Muscle of back (tissue), 13 donors: ENCODE measurements around the gene ZNF197. TPM values are rescaled to one million over a fixed set of nuclear protein-coding genes. Genes with fewer than 3 reads are reported as not detected.
"Not testable (repeated sequence)": the region's sequence is repeated elsewhere in the genome, so short reads cannot be mapped to it uniquely, and the experiment has no call there.

ENCODE experiments used
- DNase-seq, 3 donors: peaks; one replicate each; pipeline versions ENCODE4 v3.0.0 to v3.0.0-alpha.2; 2013
- long read RNA-seq, 9 donors: transcript quantifications; one replicate each; lab custom pipeline, GENCODE V29; 2026
- polyA plus RNA-seq, 10 donors: library from polyadenylated mRNA; unstranded; fragments of 120-200 nt; gene quantifications; one replicate each; pipeline ENCODE4 v1.2.1, GENCODE V29; 2013; ENCODE audit not compliant: insufficient read length in 10 of 10

Gene ZNF197
- 10 to 100 TPM; 13.7 to 21.9 (median 18.1) TPM for polyA plus RNA-seq
- long read RNA-seq, donor 1, partial matches to known transcripts = 0 of 3 reads
- long read RNA-seq, donor 1, other reads (novel, unspliced or antisense) = 0 of 3 reads
- long read RNA-seq, donor 2, partial matches to known transcripts = 0 of 2 reads
- long read RNA-seq, donor 2, other reads (novel, unspliced or antisense) = 0 of 2 reads
- long read RNA-seq, donor 3 = 0 reads
- long read RNA-seq, donor 4 = 0 reads
- long read RNA-seq, donor 5, full-length matches to known transcripts = 2 of 2 reads
- long read RNA-seq, donor 5, partial matches to known transcripts = 0 of 2 reads
- long read RNA-seq, donor 5, other reads (novel, unspliced or antisense) = 0 of 2 reads
- long read RNA-seq, donor 6, full-length matches to known transcripts = 2 of 2 reads
- long read RNA-seq, donor 6, partial matches to known transcripts = 0 of 2 reads
- long read RNA-seq, donor 6, other reads (novel, unspliced or antisense) = 0 of 2 reads
- long read RNA-seq, donor 7, partial matches to known transcripts = 0 of 2 reads
- long read RNA-seq, donor 7, other reads (novel, unspliced or antisense) = 0 of 2 reads
- long read RNA-seq, donor 8, partial matches to known transcripts = 0 of 1 reads
- long read RNA-seq, donor 8, other reads (novel, unspliced or antisense) = 0 of 1 reads
- long read RNA-seq, donor 9 = 0 reads

DNA sequence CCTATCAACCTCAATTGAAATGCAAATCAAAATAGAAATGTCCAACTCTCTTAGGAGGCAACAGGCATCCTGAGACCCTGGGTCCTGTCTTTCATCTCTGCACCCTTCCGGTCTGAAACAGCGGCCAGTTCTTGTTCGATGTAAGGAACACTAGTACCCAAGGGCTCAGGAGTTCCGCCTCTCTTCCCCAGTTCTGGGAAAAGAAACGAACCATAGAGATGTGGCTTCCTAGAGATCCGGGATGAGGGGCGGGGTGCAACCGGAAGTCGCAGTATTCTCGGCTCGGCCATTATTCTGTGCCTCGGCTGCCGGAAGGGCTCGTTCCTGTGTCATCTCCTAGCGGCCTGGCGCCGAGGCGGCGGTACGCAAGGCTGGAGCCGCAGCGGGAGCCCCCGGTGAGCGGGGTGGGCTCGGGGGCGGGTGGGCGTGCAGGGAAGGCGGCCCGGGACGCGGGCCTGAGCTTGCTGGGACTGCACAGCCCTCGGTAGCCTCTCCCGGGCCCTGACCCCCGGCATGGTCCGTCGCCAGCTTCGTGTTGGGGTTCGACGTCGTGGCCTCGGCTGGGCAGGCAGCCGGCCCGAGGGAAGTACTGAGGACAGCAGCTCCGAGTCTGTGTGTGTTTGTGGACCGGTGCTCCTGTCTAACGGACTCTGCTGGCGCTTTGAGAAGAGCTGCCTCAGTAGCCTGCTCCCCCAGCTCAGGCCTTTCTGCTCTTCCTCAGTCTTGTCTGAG lies at the start of gene ZNF197:
TSS of gene ZNF197 (plus strand) at position 288 of the 732 bp plus-strand sequence. CDS start 4,119 bp downstream, outside the sequence.
- peak; percentile 91 to 96 (median 92) for DNase-seq

DNA sequence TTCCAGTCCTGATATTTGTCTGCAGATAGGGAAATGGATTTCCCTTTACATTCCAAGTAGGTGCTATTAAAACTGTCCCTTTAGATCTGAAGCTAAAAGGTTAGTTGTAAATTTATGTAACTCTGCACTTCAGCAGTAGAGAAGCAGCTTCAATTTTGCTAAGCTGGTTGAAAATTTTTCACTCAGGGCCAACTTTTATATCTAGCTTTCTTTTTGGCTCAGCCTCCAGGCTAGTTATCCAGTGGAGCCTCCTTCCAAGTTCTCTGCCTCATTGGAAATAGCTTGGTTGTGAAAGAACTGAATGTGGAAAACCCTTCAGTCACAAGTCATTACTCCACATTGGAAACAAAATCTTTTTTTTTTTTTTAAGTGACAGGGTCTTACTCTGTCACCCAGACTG lies 48.2 kb upstream of the ZNF197 start:
- peak in 2 of 3 donors; percentile 31 to 60 for DNase-seq

GRCh38 chr3:44577354-44577952 lies 47.4 kb upstream of the ZNF197 start:
- DNase-seq = not testable (repeated sequence)

DNA sequence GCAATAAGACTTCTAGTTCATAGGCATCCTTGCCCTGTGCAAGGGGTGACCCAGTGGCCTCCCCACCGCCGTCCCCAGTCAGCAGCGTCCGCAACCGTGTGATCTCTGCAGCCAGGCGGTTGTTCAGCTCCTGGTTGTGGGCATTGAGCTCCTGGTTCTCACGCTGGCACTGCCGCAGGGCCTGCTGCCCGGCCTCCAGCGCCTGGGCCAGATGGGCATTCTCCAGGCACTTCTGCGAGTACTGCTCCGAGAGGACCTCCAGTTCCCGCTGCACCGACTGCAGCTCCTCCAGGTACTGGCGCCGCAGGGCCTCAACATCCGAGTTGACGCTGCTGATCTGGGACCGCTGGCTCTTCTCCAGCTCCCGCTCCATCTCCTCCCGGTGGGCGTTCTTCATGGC lies 46.5 kb upstream of the ZNF197 start:
- DNase-seq = not testable (repeated sequence)

DNA sequence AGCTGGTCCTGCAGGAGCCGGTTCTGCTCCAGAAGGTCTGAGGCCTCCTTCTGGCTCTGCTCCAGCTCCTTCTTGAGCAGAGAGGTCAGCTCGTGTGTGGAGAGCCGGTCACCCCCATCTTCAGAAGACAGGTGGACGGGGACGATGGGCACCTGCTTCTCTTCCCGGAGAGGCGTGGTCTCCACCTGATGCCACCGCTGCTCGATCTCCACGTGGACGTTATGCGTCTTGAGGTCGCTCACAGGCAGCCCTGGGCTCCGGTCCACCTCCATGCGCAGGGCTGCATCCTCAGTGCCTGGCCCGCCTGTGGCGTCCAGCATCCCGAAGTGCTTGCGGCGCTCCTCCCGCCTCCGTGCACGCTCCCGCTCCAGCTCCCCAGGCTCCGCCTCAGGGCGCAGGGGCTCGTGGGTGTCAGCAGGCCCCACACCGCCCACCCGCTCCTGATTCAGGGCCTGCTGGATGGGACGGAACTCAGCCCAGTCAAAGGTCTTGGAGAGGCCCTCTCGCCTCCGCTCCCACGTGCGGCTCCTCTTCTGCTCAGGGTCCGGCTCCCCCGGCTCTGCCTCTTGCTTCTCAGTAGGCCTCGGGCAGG lies 45.8 kb upstream of the ZNF197 start:
- DNase-seq = not testable (repeated sequence)

GRCh38 chr3:44579749-44580148 lies 45.1 kb upstream of the ZNF197 start:
- DNase-seq = not testable (repeated sequence)

- not testable (repeated sequence) for DNase-seq
Observed at GRCh38 chr3:44580971-44581370, 43.9 kb upstream of the ZNF197 start.

DNA sequence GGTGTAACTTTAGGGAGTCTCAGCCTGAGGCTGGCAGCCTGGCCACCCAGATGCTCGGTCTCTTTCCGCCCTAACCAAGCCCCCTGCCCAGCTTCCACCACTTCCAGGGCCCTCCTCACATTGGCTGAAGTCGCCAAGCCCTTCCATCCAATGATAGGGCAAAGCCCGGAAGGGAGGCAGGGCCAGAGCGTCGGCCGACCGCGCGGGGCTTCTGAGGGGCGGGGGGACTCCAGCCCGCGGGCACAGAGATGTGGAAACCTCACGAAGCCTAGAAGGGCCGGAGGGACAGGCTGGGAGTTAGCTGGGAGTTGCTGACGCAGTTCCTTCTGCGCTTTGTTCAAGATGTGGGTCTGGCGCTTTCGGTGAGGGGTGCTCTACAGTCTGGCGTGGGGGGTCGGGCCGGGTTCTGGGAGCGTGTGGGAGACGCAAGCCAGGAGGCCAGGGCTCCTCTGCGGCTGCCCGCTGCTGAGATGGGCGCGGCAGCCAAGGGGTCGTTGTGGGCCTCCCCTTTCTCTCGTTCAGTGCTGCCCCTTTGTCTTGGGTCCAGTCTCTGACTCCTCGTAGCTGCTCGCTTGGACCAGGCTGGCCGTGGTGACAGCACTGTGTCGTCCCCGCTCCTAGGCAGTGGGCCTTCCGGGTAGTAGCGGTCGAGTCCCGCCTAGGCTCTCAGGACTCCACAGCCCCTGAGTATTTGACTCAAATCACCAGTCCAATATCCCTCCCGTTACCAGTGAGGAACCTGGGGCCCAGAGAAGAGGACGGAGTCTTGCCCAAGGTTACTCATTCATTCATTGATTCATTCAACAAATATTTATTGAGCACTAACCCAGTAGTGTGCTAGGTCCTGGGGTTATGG lies 40.0 kb upstream of the ZNF197 start, which contains the start of gene ZNF660:
TSS of gene ZNF660 (plus strand) at position 319 of the 856 bp plus-strand sequence. CDS start 9,230 bp downstream, outside the sequence.
- peak; percentile 78 to 94 (median 85) for DNase-seq

GRCh38 chr3:44596621-44597020 lies 28.2 kb upstream of the ZNF197 start:
- DNase-seq = no peak

DNA sequence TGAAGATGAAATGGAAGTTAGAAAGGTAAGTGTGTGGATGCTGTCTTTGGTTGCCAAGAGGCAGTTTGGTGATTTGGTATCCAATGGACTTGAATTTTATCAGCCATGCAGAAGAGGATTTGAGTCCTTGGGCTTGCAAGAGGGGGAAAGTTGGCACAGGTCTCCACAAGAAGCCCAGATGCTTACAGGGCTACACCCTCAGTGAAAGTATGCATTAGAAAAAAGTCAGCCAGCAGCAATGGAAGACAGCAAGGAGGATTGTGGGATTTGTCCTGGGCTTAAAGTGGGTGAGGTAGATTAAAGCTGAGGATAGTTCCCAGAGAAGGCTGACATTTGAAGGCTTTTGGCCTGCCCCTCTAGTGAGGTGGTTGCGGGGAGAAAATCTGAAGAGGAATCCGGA lies 23.1 kb upstream of the ZNF197 start:
- DNase-seq = no peak

- DNase-seq = no peak
Observed at GRCh38 chr3:44612678-44613077, 12.2 kb upstream of the ZNF197 start.

DNA sequence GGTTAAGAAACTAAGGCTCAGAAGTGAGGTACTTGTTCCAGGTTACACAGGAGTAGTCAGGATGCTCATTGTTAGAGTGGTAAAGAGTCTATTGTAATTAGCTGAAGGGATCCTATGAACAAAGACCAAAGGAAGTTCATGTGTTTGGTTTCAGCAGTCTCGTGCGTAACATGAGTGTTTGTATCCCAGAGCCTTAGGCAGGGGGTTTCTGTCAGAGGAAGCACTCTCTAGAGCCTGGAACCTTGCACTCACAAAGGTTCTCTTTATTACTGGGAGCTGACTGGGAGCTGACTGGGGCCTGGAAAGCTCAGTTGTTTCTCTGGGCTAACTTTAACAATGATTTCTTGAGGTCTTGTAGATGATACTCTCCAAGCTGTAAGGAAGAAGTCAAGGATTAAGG lies 3.9 kb downstream of the ZNF197 start:
- DNase-seq = no peak

DNA sequence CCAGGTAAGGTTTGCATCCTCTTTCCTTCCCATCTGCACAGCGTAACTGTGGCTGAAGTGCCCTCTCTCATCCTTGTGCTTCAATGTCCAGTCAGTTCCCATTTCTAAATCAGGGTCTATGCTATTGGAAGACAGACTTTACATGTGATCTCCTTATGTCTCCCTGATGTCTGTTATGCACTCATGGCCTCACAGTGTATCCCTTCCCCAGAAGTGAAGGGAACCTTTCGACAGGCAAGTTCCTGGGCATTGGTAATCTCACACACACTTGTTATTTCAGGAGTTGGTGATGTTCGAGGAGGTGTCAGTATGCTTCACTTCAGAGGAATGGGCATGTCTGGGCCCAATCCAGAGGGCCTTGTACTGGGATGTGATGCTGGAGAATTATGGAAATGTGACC lies 7.4 kb downstream of the ZNF197 start:
- DNase-seq = no peak

DNA sequence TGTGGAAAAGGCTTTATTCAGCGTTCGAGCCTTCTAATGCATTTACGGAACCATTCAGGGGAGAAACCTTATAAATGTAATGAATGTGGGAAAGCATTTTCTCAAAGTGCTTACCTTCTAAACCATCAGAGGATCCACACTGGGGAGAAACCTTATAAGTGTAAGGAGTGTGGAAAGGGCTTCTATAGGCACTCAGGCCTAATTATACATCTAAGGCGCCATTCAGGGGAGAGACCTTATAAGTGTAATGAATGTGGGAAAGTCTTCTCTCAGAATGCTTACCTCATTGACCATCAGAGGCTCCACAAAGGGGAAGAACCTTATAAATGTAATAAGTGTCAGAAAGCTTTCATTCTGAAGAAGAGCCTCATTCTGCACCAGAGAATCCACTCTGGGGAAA lies 17.5 kb downstream of the ZNF197 start:
- no peak for DNase-seq

DNA sequence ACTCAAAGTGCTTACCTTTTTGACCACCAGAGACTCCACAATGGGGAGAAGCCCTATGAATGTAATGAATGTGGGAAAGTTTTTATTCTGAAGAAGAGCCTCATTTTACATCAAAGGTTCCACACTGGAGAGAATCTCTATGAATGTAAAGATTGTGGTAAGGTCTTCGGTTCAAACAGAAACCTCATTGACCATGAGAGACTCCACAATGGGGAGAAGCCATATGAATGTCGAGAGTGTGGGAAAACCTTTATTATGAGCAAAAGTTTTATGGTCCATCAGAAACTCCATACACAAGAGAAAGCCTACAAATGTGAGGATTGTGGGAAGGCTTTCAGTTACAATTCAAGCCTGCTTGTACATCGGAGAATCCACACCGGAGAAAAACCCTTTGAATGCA lies 18.2 kb downstream of the ZNF197 start:
- no peak for DNase-seq

- no peak for DNase-seq
Observed at GRCh38 chr3:44647771-44648170, 22.9 kb downstream of the ZNF197 start.

- DNase-seq = peak; percentile 73 to 90 (median 83)
Observed at GRCh38 chr3:44648564-44649229, 23.9 kb downstream of the ZNF197 start, which contains the start of gene ZNF35. ZNF35 (plus strand) TSS chr3:44648732; CDS start chr3:44651068, 2,336 bp downstream.

DNA sequence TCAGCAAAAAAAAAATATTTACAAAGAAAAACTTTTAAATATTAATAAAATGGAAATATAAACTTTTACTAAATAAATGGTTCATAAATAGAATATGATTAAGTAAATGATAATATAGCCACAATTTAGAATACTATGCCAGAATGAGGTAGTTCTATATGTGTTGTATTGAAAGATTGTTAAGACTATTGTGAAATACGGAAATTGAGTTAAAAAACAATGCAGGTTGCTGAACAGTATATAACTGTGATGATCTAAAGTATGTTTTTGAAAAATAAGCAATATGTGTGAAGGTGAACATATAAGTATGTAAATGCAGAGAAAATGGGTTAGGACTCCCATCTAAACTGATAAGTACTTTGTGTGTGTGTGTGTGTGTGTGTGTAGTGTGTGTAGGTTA lies 24.9 kb downstream of the ZNF197 start:
- DNase-seq = no peak

DNA sequence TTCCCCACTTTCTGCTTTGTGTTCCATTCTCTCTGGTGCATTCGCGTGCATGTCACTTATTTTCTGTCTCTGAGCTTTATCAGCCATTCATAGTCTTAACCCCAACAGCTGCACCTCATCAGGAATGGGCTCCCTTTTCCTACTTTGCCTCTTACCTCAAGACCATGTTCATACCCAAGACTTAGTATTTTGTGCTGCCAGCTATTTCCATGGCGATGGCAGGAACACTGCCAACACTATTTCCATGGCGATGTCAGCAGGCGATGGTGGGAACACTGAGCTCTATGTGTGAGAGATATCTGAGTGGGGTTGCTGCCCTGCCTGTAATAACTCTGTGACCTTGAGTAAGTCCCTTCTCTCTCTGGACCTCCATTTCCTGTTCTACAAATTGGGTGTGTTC lies 29.2 kb downstream of the ZNF197 start:
- no peak for DNase-seq

DNA sequence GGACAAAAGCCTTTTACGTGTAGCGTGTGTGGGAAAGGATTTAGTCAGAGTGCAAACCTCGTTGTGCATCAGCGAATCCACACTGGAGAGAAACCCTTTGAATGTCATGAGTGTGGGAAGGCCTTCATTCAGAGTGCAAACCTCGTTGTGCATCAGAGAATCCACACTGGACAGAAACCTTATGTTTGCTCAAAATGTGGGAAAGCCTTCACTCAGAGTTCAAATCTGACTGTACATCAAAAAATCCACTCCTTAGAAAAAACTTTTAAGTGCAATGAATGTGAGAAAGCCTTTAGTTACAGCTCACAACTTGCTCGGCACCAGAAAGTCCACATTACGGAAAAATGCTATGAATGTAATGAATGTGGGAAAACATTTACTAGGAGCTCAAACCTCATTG lies 34.2 kb downstream of the ZNF197 start:
- no peak for DNase-seq
